ENCODE data around the gene SRR.

The SRR gene

GRCh38 chr17:2363851-2364762, 60.4 kb downstream of the SRR start:
- H3K36me3 ChIP-seq (replicated peaks in 1 of 2; ENCODE audit: control insufficient read depth in 2 of 2, insufficient read depth in 2 of 2, low read length in 2 of 2), result peaks cover 42 to 55% of the 10 kb centered on the region in 2 donors
- no peak overlapping the region for H3K4ac ChIP-seq (ENCODE audit: low read length)
- DNase-seq (ENCODE audit: low spot score), result no peak
- no peak overlapping the region for H2BK15ac ChIP-seq (ENCODE audit: low read length)
- H3K4me3 ChIP-seq (ENCODE audit: low read length in 2 of 2), result peak overlapping the region in 1 of 2 donors; percentile 32
- H3K27ac ChIP-seq (replicated peaks; ENCODE audit: low read length), result no peak overlapping the region
- H3K23ac ChIP-seq (ENCODE audit: low read depth, low read length, poor library complexity), result peak overlapping the region; percentile 25
- no CpG with 5 or more reads among the region's 26 CpGs for WGBS, 2 donors (ENCODE audit: extremely low coverage in 2 of 2, insufficient read length in 2 of 2, insufficient replicate concordance in 1 of 2)
- no peak overlapping the region for H2AK5ac ChIP-seq (ENCODE audit: low read depth, low read length)
- peak overlapping the region; percentile 70 for H3K9ac ChIP-seq (ENCODE audit: low read depth, low read length, poor library complexity)
- H3K79me1 ChIP-seq (ENCODE audit: low read depth, low read length), result peaks cover 2% of the 10 kb centered on the region
- H3K4me2 ChIP-seq (ENCODE audit: insufficient read depth, low read length, poor library complexity, severe bottlenecking), result no peak overlapping the region
- no peak overlapping the region for H2AFZ ChIP-seq (ENCODE audit: low read length)
- no peaks in the 10 kb centered on the region for H3K27me3 ChIP-seq (ENCODE audit: control insufficient read depth in 3 of 3, insufficient read depth in 3 of 3, low read depth in 1 of 3, low read length in 3 of 3)
- H2BK12ac ChIP-seq (ENCODE audit: low read length), result no peak overlapping the region
- H2BK120ac ChIP-seq (ENCODE audit: low read depth, low read length), result no peak overlapping the region
- peaks cover 0 to 4% of the 10 kb centered on the region in 2 donors for H3K9me3 ChIP-seq (replicated peaks in 1 of 2; ENCODE audit: control insufficient read depth in 2 of 2, insufficient read depth in 1 of 2, low read depth in 1 of 2, low read length in 2 of 2)
- H4K8ac ChIP-seq (ENCODE audit: low read depth, low read length), result no peak overlapping the region
- H3K14ac ChIP-seq (ENCODE audit: low read length), result no peak overlapping the region
- peaks cover 0 to 3% of the 10 kb centered on the region in 2 donors for H3K4me1 ChIP-seq (ENCODE audit: control insufficient read depth in 2 of 2, insufficient read depth in 1 of 2, low read depth in 1 of 2, low read length in 2 of 2)
- H4K91ac ChIP-seq (ENCODE audit: low read depth, low read length, poor library complexity), result no peak overlapping the region
- no peak overlapping the region for H2BK5ac ChIP-seq (ENCODE audit: low read length)
- H3K18ac ChIP-seq (ENCODE audit: low read length), result no peak overlapping the region

DNA sequence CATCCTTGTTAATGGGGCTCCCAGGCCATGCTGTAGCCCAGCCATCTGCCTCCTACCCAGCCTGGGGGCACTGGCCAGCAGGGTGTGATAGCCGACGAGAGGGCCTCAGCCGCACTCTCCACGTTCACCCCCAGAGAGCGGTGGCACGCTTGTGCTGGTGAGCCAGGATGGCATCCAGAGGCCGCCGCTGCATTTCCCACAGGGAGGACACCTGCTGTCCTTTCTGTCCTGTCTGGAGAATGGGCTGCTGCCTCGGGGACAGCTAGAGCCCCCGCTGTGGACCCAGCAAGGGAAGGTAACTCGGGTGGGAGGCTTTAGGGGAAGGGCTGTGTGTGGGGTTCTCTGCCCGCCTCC, 61.0 kb downstream of the SRR start:
- Histone ChIP-seq H3K9me3 (replicated peaks in 1 of 2; ENCODE audit: control insufficient read depth in 2 of 2, insufficient read depth in 1 of 2, low read depth in 1 of 2, low read length in 2 of 2) (peaks cover 0 to 4% of the 10 kb centered on the region in 2 donors), H3K27me3 (ENCODE audit: control insufficient read depth in 3 of 3, insufficient read depth in 3 of 3, low read depth in 1 of 3, low read length in 3 of 3) (no peaks in the 10 kb centered on the region), H3K9ac (ENCODE audit: low read depth, low read length, poor library complexity) (peak overlapping the region; percentile 7), H2BK5ac (ENCODE audit: low read length) (no peak overlapping the region), H3K14ac (ENCODE audit: low read length) (no peak overlapping the region), H3K27ac (replicated peaks; ENCODE audit: low read length) (no peak overlapping the region), H2BK12ac (ENCODE audit: low read length) (no peak overlapping the region), H2BK120ac (ENCODE audit: low read depth, low read length) (no peak overlapping the region), H4K8ac (ENCODE audit: low read depth, low read length) (no peak overlapping the region), H2AFZ (ENCODE audit: low read length) (no peak overlapping the region), H3K23ac (ENCODE audit: low read depth, low read length, poor library complexity) (peak overlapping the region; percentile 25), H3K4me1 (ENCODE audit: control insufficient read depth in 2 of 2, insufficient read depth in 1 of 2, low read depth in 1 of 2, low read length in 2 of 2) (peaks cover 2 to 9% of the 10 kb centered on the region in 2 donors), H3K4me2 (ENCODE audit: insufficient read depth, low read length, poor library complexity, severe bottlenecking) (no peak overlapping the region), H3K18ac (ENCODE audit: low read length) (no peak overlapping the region), H4K91ac (ENCODE audit: low read depth, low read length, poor library complexity) (no peak overlapping the region), H3K36me3 (replicated peaks in 1 of 2; ENCODE audit: control insufficient read depth in 2 of 2, insufficient read depth in 2 of 2, low read length in 2 of 2) (peaks cover 42 to 52% of the 10 kb centered on the region in 2 donors), H3K4me3 (ENCODE audit: low read length in 2 of 2) (no peak overlapping the region), H2BK15ac (ENCODE audit: low read length) (no peak overlapping the region), H3K4ac (ENCODE audit: low read length) (no peak overlapping the region), H3K79me1 (ENCODE audit: low read depth, low read length) (peaks cover 2% of the 10 kb centered on the region), H2AK5ac (ENCODE audit: low read depth, low read length) (no peak overlapping the region)
- DNase-seq (ENCODE audit: low spot score), result no peak
- WGBS, 2 donors (ENCODE audit: extremely low coverage in 2 of 2, insufficient read length in 2 of 2, insufficient replicate concordance in 1 of 2), result no CpG with 5 or more reads among the region's 12 CpGs

DNA sequence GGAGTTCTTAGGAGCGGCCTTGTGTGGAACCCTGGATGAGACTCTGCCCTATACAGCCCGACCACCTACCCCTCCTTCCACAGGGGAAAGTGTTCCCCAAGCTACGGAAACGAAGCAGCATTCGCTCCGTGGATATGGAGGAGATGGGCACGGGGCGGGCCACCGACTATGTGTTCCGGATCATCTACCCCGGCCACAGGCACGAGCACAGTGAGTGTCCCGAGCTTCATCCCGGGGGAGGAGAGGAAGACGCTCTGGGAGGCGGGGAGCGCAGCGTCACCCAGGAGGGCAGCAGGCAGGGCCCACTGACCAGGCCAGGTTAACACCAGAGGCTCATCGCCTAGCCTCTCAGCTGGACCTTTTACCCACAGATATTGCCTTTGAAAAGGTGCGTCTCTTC, 61.4 kb downstream of the SRR start:
- H3K18ac ChIP-seq (ENCODE audit: low read length), result no peak overlapping the region
- peaks cover 43 to 52% of the 10 kb centered on the region in 2 donors for H3K36me3 ChIP-seq (replicated peaks in 1 of 2; ENCODE audit: control insufficient read depth in 2 of 2, insufficient read depth in 2 of 2, low read length in 2 of 2)
- H3K23ac ChIP-seq (ENCODE audit: low read depth, low read length, poor library complexity), result peak overlapping the region; percentile 25
- no peak overlapping the region for H3K4ac ChIP-seq (ENCODE audit: low read length)
- no peak overlapping the region for H3K4me2 ChIP-seq (ENCODE audit: insufficient read depth, low read length, poor library complexity, severe bottlenecking)
- H2BK12ac ChIP-seq (ENCODE audit: low read length), result no peak overlapping the region
- H2AFZ ChIP-seq (ENCODE audit: low read length), result no peak overlapping the region
- no peak overlapping the region for H3K14ac ChIP-seq (ENCODE audit: low read length)
- no peak overlapping the region for H3K9ac ChIP-seq (ENCODE audit: low read depth, low read length, poor library complexity)
- peaks cover 2 to 9% of the 10 kb centered on the region in 2 donors for H3K4me1 ChIP-seq (ENCODE audit: control insufficient read depth in 2 of 2, insufficient read depth in 1 of 2, low read depth in 1 of 2, low read length in 2 of 2)
- H2BK5ac ChIP-seq (ENCODE audit: low read length), result no peak overlapping the region
- H4K91ac ChIP-seq (ENCODE audit: low read depth, low read length, poor library complexity), result no peak overlapping the region
- DNase-seq (ENCODE audit: low spot score), result no peak
- H4K8ac ChIP-seq (ENCODE audit: low read depth, low read length), result no peak overlapping the region
- H3K4me3 ChIP-seq (ENCODE audit: low read length in 2 of 2), result no peak overlapping the region
- H3K27ac ChIP-seq (replicated peaks; ENCODE audit: low read length), result no peak overlapping the region
- H3K27me3 ChIP-seq (ENCODE audit: control insufficient read depth in 3 of 3, insufficient read depth in 3 of 3, low read depth in 1 of 3, low read length in 3 of 3), result no peaks in the 10 kb centered on the region
- H2BK15ac ChIP-seq (ENCODE audit: low read length), result no peak overlapping the region
- H3K79me1 ChIP-seq (ENCODE audit: low read depth, low read length), result peaks cover 2% of the 10 kb centered on the region
- no CpG with 5 or more reads among the region's 20 CpGs for WGBS, 2 donors (ENCODE audit: extremely low coverage in 2 of 2, insufficient read length in 2 of 2, insufficient replicate concordance in 1 of 2)
- H2AK5ac ChIP-seq (ENCODE audit: low read depth, low read length), result no peak overlapping the region
- no peak overlapping the region for H2BK120ac ChIP-seq (ENCODE audit: low read depth, low read length)
- peaks cover 0 to 4% of the 10 kb centered on the region in 2 donors for H3K9me3 ChIP-seq (replicated peaks in 1 of 2; ENCODE audit: control insufficient read depth in 2 of 2, insufficient read depth in 1 of 2, low read depth in 1 of 2, low read length in 2 of 2)

- Histone ChIP-seq H4K8ac (ENCODE audit: low read depth, low read length) (no peak overlapping the region), H3K4me3 (ENCODE audit: low read length in 2 of 2) (no peak overlapping the region), H3K9me3 (replicated peaks in 1 of 2; ENCODE audit: control insufficient read depth in 2 of 2, insufficient read depth in 1 of 2, low read depth in 1 of 2, low read length in 2 of 2) (peaks cover 0 to 4% of the 10 kb centered on the region in 2 donors), H3K4me1 (ENCODE audit: control insufficient read depth in 2 of 2, insufficient read depth in 1 of 2, low read depth in 1 of 2, low read length in 2 of 2) (peaks cover 2 to 9% of the 10 kb centered on the region in 2 donors), H3K9ac (ENCODE audit: low read depth, low read length, poor library complexity) (no peak overlapping the region), H2AK5ac (ENCODE audit: low read depth, low read length) (no peak overlapping the region), H3K27me3 (ENCODE audit: control insufficient read depth in 3 of 3, insufficient read depth in 3 of 3, low read depth in 1 of 3, low read length in 3 of 3) (no peaks in the 10 kb centered on the region), H3K14ac (ENCODE audit: low read length) (no peak overlapping the region), H2AFZ (ENCODE audit: low read length) (no peak overlapping the region), H3K23ac (ENCODE audit: low read depth, low read length, poor library complexity) (no peak overlapping the region), H4K91ac (ENCODE audit: low read depth, low read length, poor library complexity) (no peak overlapping the region), H3K18ac (ENCODE audit: low read length) (no peak overlapping the region), H2BK5ac (ENCODE audit: low read length) (no peak overlapping the region), H2BK12ac (ENCODE audit: low read length) (no peak overlapping the region), H3K79me1 (ENCODE audit: low read depth, low read length) (peaks cover 2% of the 10 kb centered on the region), H3K4me2 (ENCODE audit: insufficient read depth, low read length, poor library complexity, severe bottlenecking) (no peak overlapping the region), H3K27ac (replicated peaks; ENCODE audit: low read length) (no peak overlapping the region), H3K36me3 (replicated peaks in 1 of 2; ENCODE audit: control insufficient read depth in 2 of 2, insufficient read depth in 2 of 2, low read length in 2 of 2) (peaks cover 46 to 48% of the 10 kb centered on the region in 2 donors), H3K4ac (ENCODE audit: low read length) (no peak overlapping the region), H2BK120ac (ENCODE audit: low read depth, low read length) (no peak overlapping the region), H2BK15ac (ENCODE audit: low read length) (no peak overlapping the region)
- no peak for DNase-seq (ENCODE audit: low spot score)
- WGBS, 2 donors (ENCODE audit: extremely low coverage in 2 of 2, insufficient read length in 2 of 2, insufficient replicate concordance in 1 of 2), result no CpG with 5 or more reads among the region's 26 CpGs
Measured at GRCh38 chr17:2366747-2367494, 63.2 kb downstream of the SRR start.

Data from neuronal stem cell (in vitro differentiated cells).